ENCODE data around the gene DCC. TPM values are rescaled to one million over a fixed set of nuclear protein-coding genes. Genes with fewer than 3 reads are reported as not detected.

Gene DCC
- total and polyA plus RNA-seq, 2 experiments from 2014 or later, result 0.53 to 0.73 TPM

GRCh38 chr18:53526101-53526870 lies 1186.3 kb downstream of the DCC start:
- no peaks in the 10 kb centered on the region for H3K27me3 ChIP-seq (ENCODE audit: insufficient read depth)
- H3K79me2 ChIP-seq (replicated peaks; ENCODE audit: insufficient read depth), result no peaks in the 10 kb centered on the region
- no peak overlapping the region for H3K4me2 ChIP-seq
- no peak overlapping the region for H3K27ac Mint-ChIP-seq
- no peaks in the 10 kb centered on the region for H3K9me2 ChIP-seq (ENCODE audit: insufficient read depth)
- ATAC-seq (no peak), DNase-seq (ENCODE audit: low spot score) (no peak)
- no peaks in the 10 kb centered on the region for H4K20me1 ChIP-seq (replicated peaks; ENCODE audit: insufficient read depth)
- H3K27ac ChIP-seq (ENCODE audit: low read depth), result no peak overlapping the region
- H3K4me1 ChIP-seq (ENCODE audit: insufficient read depth), result no peaks in the 10 kb centered on the region
- 0 out of 3 replicates have a peak, but pooled peaks cover 5% of the 10 kb centered on the region for H3K9me3 Mint-ChIP-seq
- peaks cover 2% of the 10 kb centered on the region for H3K27me3 Mint-ChIP-seq (ENCODE audit: insufficient read depth, low read depth, poor library complexity)
- H3K36me3 Mint-ChIP-seq (ENCODE audit: low read depth), result no peaks in the 10 kb centered on the region
- H3K4me1 Mint-ChIP-seq, result no peaks in the 10 kb centered on the region
- H2AFZ ChIP-seq, result no peak overlapping the region
- H3F3A ChIP-seq (replicated peaks; ENCODE audit: low read depth), result no peaks in the 10 kb centered on the region
- no peaks in the 10 kb centered on the region for H3K36me3 ChIP-seq (ENCODE audit: insufficient read depth)
- TF ChIP-seq POLR2AphosphoS5 (IDR thresholded peaks at IDR 0.05; ENCODE audit: low read depth) (no peak), CTCF (conservative IDR thresholded peaks at IDR 0.05; ENCODE audit: low read depth in 2 of 2) (no peak), EZH2phosphoT487 (IDR thresholded peaks at IDR 0.05; ENCODE audit: unreplicated experiment) (no peak), EZH2 (IDR thresholded peaks at IDR 0.05; ENCODE audit: low read depth, unreplicated experiment) (no peak), JUNB (IDR thresholded peaks at IDR 0.05; ENCODE audit: unreplicated experiment) (no peak), REST (IDR thresholded peaks at IDR 0.05; ENCODE audit: unreplicated experiment) (no peak), CREB1 (CRISPR knock-in tag; IDR thresholded peaks at IDR 0.05; ENCODE audit: low read depth) (no peak), ZNF331 (CRISPR knock-in tag; IDR thresholded peaks at IDR 0.05; ENCODE audit: low read depth) (no peak), NANOG (IDR thresholded peaks at IDR 0.05; ENCODE audit: borderline replicate concordance) (no peak), STAT1 (IDR thresholded peaks at IDR 0.05; ENCODE audit: unreplicated experiment) (no peak), ETS1 (IDR thresholded peaks at IDR 0.05) (no peak)
- no peak overlapping the region for H3K4me3 Mint-ChIP-seq
- H3K4me3 ChIP-seq, result no peak overlapping the region

Data from GM23338 (cell line).